GM12878 (cell line): ENCODE results near the gene TPRN. TPM values are rescaled to one million over a fixed set of nuclear protein-coding genes. Genes with fewer than 3 reads are reported as not detected.

ENCODE experiments used
- ATAC-seq: fragments of 200-7000 bp; cut with Tn5 transposase; 3 replicates; pipeline ENCODE4 v1.9.1; 2020; ENCODE audit warnings: mild to moderate bottlenecking, moderate library complexity
- BruUV-seq: library from RNA; stranded (reverse); fragments of 400-500 nt; replicated peaks from 2 replicates; lab custom pipeline; 2021; lab: Mats Ljungman, UMichigan
- CTCF ChIA-PET: fragments of 300-600 bp; sonication (Branson Sonifier 250); formaldehyde crosslinking; extraction: SDS; loops from one replicate; lab custom pipeline; 2021; ENCODE audit warnings: inconsistent platforms; lab: Yijun Ruan, JAX
- POLR2A ChIA-PET: fragments of 350-600 bp; formaldehyde crosslinking; extraction: SDS; loops from one replicate; lab custom pipeline; 2021; ENCODE audit warnings: inconsistent platforms; lab: Charles Lee
- RAD21 ChIA-PET: fragments of 300-600 bp; sonication (Branson Sonifier 250); formaldehyde crosslinking; loops from one replicate; lab custom pipeline; 2023; ENCODE audit warnings: antibody characterized with exemption; ENCODE audit not compliant: unreplicated experiment; lab: Charles Lee
- SMC1A ChIA-PET: fragments of 300-600 bp; sonication (Branson Sonifier 250); formaldehyde crosslinking; loops from one replicate; lab custom pipeline; 2023; ENCODE audit not compliant: unreplicated experiment, uncharacterized antibody; lab: Charles Lee
- DNase-seq: peaks from one replicate; pipeline ENCODE4 v3.0.0-alpha.2; 2011; ENCODE audit warnings: low read depth, low spot score
- FAIRE-seq: peaks from 3 replicates; lab custom pipeline; 2011; peaks lifted over from hg19 to GRCh38; lab: Jason Lieb, UNC
- H2AFZ ChIP-seq: 2 replicates; pipeline ENCODE4 v1.6.0; 2011; ENCODE audit warnings: low read depth, low read length, control low read depth; ENCODE audit not compliant: control insufficient read depth
- H3K27ac ChIP-seq: 2 replicates; pipeline ENCODE4 v1.5.1; 2011; ENCODE audit warnings: control low read depth; ENCODE audit not compliant: control insufficient read depth, insufficient read depth
- H3K27me3 ChIP-seq, 2 experiments: replicated peaks in 1 of 2; 2 replicates each; pipeline versions ENCODE4 v1.6.0 to v1.6.1; 2011; ENCODE audit warnings: low read length in 1 of 2; ENCODE audit not compliant: control insufficient read depth in 2 of 2, insufficient read depth in 2 of 2
- H3K36me3 ChIP-seq, 2 experiments: 2 replicates each; pipeline ENCODE4 v1.5.1; 2011; ENCODE audit warnings: low read length in 1 of 2; ENCODE audit not compliant: control insufficient read depth in 2 of 2, insufficient read depth in 2 of 2
- H3K4me1 ChIP-seq: 2 replicates; pipeline ENCODE4 v1.6.1; 2011; ENCODE audit warnings: mild to moderate bottlenecking, low read length, moderate library complexity, mixed read lengths; ENCODE audit not compliant: control insufficient read depth, insufficient read depth
- H3K4me2 ChIP-seq: 2 replicates; pipeline ENCODE4 v1.6.0; 2011; ENCODE audit warnings: control low read depth; ENCODE audit not compliant: control insufficient read depth, insufficient read depth
- H3K4me3 ChIP-seq: fragments of 200-600 bp; sonication (generic); 2 replicates; pipeline ENCODE4 v1.5.1; 2016
- H3K79me2 ChIP-seq: 2 replicates; pipeline ENCODE4 v1.6.0; 2011; ENCODE audit warnings: low read length; ENCODE audit not compliant: control insufficient read depth, insufficient read depth
- H3K9ac ChIP-seq: 2 replicates; pipeline ENCODE4 v1.8.0; 2011; ENCODE audit warnings: low read length, control low read depth, mixed read lengths; ENCODE audit not compliant: control insufficient read depth, insufficient read depth
- H3K9me3 ChIP-seq: replicated peaks from 3 replicates; pipeline ENCODE4 v1.5.1; 2011; ENCODE audit warnings: mild to moderate bottlenecking, low read length; ENCODE audit not compliant: control insufficient read depth, insufficient read depth
- H4K20me1 ChIP-seq: 2 replicates; pipeline ENCODE4 v1.6.0; 2011; ENCODE audit not compliant: control insufficient read depth, insufficient read depth
- BMI1 ChIP-seq: fragments of 450-650 bp; IDR thresholded peaks from 2 replicates; pipeline ENCODE4 v1.6.1; 2016; ENCODE audit warnings: mild to moderate bottlenecking, moderate library complexity, borderline replicate concordance
- CBFB ChIP-seq: IDR thresholded peaks from 2 replicates; pipeline ENCODE4 v1.6.1; 2016; ENCODE audit warnings: antibody characterized with exemption, low read depth
- CHD1 ChIP-seq: IDR thresholded peaks from 2 replicates; pipeline ENCODE4 v1.6.1; 2012; ENCODE audit warnings: low read depth, low read length, improper control_type of control experiment
- MYC ChIP-seq: IDR thresholded peaks from 2 replicates; pipeline ENCODE4 v1.6.1; 2011; ENCODE audit warnings: mild to moderate bottlenecking, low read length, moderate library complexity, inconsistent platforms; ENCODE audit not compliant: insufficient read depth, insufficient replicate concordance, insufficient read length, severe bottlenecking
- SREBF1 ChIP-seq: IDR thresholded peaks from 2 replicates; pipeline ENCODE4 v1.6.1; 2012; ENCODE audit warnings: mild to moderate bottlenecking, low read length
- SUZ12 ChIP-seq: fragments of 200-600 bp; sonication (generic); IDR thresholded peaks from one replicate; pipeline ENCODE4 v1.6.1; 2018; ENCODE audit warnings: antibody characterized with exemption, mild to moderate bottlenecking; ENCODE audit not compliant: unreplicated experiment
- ZNF217 ChIP-seq: fragments of 450-650 bp; IDR thresholded peaks from 2 replicates; pipeline ENCODE4 v1.6.1; 2017; ENCODE audit warnings: antibody characterized with exemption, mild to moderate bottlenecking
- ZSCAN29 ChIP-seq: fragments of 450-650 bp; IDR thresholded peaks from 2 replicates; pipeline ENCODE4 v1.6.1; 2017; ENCODE audit warnings: mild to moderate bottlenecking, moderate library complexity
- WGBS: methylation state at CpG from one replicate; pipeline ENCODE4 v1.1.6; 2016; ENCODE audit warnings: low lambda C conversion rate; ENCODE audit not compliant: insufficient replicate concordance, insufficient coverage; ENCODE audit errors: missing lambda C conversion rate; 5-methylcytosine and 5-hydroxymethylcytosine counted together
- in situ Hi-C: fragments of 300-500 bp; cut with MboI; formaldehyde crosslinking; loops from 9 replicates; pipeline ENCODE4 v1.14.3; 2018; ENCODE audit warnings: mixed read lengths
- intact Hi-C: fragments of 100-400 bp; cut with micrococcal nuclease; formaldehyde crosslinking; loops from one replicate; pipeline ENCODE4 v1.14.2; 2022; ENCODE audit not compliant: unreplicated experiment
- polyA plus RNA-seq, 11 experiments: library from polyadenylated mRNA; depleted of rRNA in 4 of 11; unstranded in 6 of 11; stranded (reverse) in 5 of 11; fragments of >200 nt; fragmentation: Nextera tagmentation in 4 of 11; fragmentation: Illumina TruSeq in 1 of 11; extraction: Ambion mirVana in 4 of 11; extraction: Trizol in 1 of 11; gene quantifications; 1 replicate in 1 of 11; 2 replicates in 10 of 11; pipeline versions ENCODE4 v1.2.1 to v1.2.3, GENCODE V29; 2011 to 2016; ENCODE audit warnings: inconsistent platforms in 2 of 11, missing spikeins in 2 of 11, low read depth in 1 of 11
- total RNA-seq, 4 experiments: library from RNA; depleted of rRNA in 3 of 4; stranded (reverse); fragments of >200 nt in 3 of 4; fragmentation: Illumina TruSeq in 1 of 4; extraction: Trizol in 1 of 4; gene quantifications; 2 replicates each; pipeline versions ENCODE4 v1.2.1 to v1.2.3, GENCODE V29; 2013 to 2021
- TF ChIP-seq, protein P1 (sequence below): fragments of 450-650 bp; formaldehyde crosslinking; IDR thresholded peaks from 2 replicates; pipeline ENCODE4 v1.5.0; 2022; ENCODE audit warnings: mild to moderate bottlenecking, missing genetic modification characterization
- TF ChIP-seq, protein P2 (sequence below): fragments of 450-650 bp; IDR thresholded peaks from 2 replicates; pipeline ENCODE4 v1.6.1; 2016; ENCODE audit warnings: mild to moderate bottlenecking
- TF ChIP-seq, protein P3 (sequence below): fragments of 450-650 bp; IDR thresholded peaks from 2 replicates; pipeline ENCODE4 v1.6.1; 2017; ENCODE audit warnings: mild to moderate bottlenecking
- TF ChIP-seq, protein P4 (sequence below): IDR thresholded peaks from 2 replicates; pipeline ENCODE4 v1.6.1; 2012; ENCODE audit warnings: low read depth, low read length, improper control_type of control experiment
- TF ChIP-seq, protein P5 (sequence below): fragments of 450-650 bp; IDR thresholded peaks from 2 replicates; pipeline ENCODE4 v1.6.1; 2016; ENCODE audit warnings: mild to moderate bottlenecking

TPRN gene
- total and polyA plus RNA-seq, 10 of the 15 experiments (the other 5 are each of a cell fraction or from before 2014, with no cell fraction given): 0.18 to 19.5 (median 3.1) TPM

DNA sequence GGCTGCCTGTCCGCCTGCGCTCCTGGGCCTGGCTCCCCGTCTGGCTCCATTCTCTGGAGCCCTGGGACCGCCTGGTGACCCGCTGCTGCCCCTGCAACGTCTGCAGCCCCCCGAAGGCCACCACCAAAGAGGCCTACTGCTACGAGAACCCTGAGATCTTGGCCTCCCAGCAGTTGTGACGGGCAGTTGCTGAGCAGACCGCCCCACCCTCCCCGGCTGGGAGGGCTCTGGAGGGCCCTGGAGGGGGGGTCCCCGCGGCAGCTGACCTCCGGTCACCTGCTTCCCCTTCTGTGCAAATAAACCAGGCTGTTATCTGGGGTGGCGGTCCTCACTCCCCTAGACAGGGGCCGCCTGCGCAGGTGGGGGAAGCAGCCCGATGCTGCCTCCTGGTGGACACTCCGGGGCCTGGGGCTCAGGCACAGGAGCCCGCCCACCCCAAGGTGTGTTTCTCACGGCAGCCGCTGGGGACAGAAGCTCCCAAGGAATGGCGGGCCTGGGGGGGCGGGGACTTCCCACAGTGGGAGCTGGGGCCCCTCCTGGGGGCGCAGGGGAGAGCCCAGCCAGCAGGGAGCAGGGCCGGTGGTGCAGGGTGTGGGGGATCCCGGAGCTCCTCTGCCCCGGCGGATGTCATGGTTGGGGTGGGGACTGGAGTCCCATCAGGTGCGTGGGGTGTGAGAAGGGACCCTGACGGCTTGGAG is 35.8 kb upstream of the TPRN start:
- no peak for DNase-seq
- Histone ChIP-seq H3K27me3 (no peaks in the 10 kb centered on the region), H3K27ac (peak overlapping the region; percentile 31; the same call in 1 of the 2 replicates), H3K79me2 (peaks cover 8% of the 10 kb centered on the region), H3K36me3 (no peaks in the 10 kb centered on the region), H3K4me2 (peak overlapping the region; percentile 94), H4K20me1 (no peaks in the 10 kb centered on the region), H3K4me3 (no peak overlapping the region), H3K9me3 (no peaks in the 10 kb centered on the region), H2AFZ (peak overlapping the region; percentile 65), H3K9ac (peak overlapping the region; percentile 44), H3K4me1 (peaks cover 26% of the 10 kb centered on the region)
- intact Hi-C loops: loop anchor here (5.0 kb wide), 1 partner anchor 449 kb away; no protein-coding TSS in a partner anchor
- RAD21 ChIA-PET: interaction anchor here (0.6 to 4.6 kb wide), 30 partner anchors 13 to 437 kb away, joined by 3 to 20 read pairs (median 4); partner anchors contain the start of genes ANAPC2, MAN1B1, NELFB and RNF208
- no peak for FAIRE-seq
- ATAC-seq: peak; percentile 65
- POLR2A ChIA-PET: interaction anchor here (0.6 to 9.2 kb wide), 10 partner anchors 13 to 805 kb away, joined by 3 to 112 read pairs (median 6); partner anchors contain the start of genes CYSRT1, NELFB, NRARP and RNF208
- CTCF ChIA-PET: interaction anchor here (0.6 to 5.3 kb wide), 43 partner anchors 11 to 471 kb away, joined by 3 to 52 read pairs (median 4); partner anchors contain the start of genes ANAPC2, CYSRT1, DPP7 and EXD3
- 8% methylated on average over 27 of the region's 31 CpGs for WGBS
- no TSS peak for BruUV-seq
- SMC1A ChIA-PET: interaction anchor here (0.7 to 2.4 kb wide), 9 partner anchors 11 to 176 kb away, joined by 3 to 6 read pairs (median 4); partner anchors contain the start of gene TOR4A
- in situ Hi-C loops: no loop called here
- TF ChIP-seq, protein P1, sequence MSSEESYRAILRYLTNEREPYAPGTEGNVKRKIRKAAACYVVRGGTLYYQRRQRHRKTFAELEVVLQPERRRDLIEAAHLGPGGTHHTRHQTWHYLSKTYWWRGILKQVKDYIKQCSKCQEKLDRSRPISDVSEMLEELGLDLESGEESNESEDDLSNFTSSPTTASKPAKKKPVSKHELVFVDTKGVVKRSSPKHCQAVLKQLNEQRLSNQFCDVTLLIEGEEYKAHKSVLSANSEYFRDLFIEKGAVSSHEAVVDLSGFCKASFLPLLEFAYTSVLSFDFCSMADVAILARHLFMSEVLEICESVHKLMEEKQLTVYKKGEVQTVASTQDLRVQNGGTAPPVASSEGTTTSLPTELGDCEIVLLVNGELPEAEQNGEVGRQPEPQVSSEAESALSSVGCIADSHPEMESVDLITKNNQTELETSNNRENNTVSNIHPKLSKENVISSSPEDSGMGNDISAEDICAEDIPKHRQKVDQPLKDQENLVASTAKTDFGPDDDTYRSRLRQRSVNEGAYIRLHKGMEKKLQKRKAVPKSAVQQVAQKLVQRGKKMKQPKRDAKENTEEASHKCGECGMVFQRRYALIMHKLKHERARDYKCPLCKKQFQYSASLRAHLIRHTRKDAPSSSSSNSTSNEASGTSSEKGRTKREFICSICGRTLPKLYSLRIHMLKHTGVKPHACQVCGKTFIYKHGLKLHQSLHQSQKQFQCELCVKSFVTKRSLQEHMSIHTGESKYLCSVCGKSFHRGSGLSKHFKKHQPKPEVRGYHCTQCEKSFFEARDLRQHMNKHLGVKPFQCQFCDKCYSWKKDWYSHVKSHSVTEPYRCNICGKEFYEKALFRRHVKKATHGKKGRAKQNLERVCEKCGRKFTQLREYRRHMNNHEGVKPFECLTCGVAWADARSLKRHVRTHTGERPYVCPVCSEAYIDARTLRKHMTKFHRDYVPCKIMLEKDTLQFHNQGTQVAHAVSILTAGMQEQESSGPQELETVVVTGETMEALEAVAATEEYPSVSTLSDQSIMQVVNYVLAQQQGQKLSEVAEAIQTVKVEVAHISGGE: no peak
- no peak for TF ChIP-seq BMI1
- TF ChIP-seq, protein P2, sequence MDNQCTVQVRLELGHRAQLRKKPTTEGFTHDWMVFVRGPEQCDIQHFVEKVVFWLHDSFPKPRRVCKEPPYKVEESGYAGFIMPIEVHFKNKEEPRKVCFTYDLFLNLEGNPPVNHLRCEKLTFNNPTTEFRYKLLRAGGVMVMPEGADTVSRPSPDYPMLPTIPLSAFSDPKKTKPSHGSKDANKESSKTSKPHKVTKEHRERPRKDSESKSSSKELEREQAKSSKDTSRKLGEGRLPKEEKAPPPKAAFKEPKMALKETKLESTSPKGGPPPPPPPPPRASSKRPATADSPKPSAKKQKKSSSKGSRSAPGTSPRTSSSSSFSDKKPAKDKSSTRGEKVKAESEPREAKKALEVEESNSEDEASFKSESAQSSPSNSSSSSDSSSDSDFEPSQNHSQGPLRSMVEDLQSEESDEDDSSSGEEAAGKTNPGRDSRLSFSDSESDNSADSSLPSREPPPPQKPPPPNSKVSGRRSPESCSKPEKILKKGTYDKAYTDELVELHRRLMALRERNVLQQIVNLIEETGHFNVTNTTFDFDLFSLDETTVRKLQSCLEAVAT: no peak
- TF ChIP-seq, protein P3, sequence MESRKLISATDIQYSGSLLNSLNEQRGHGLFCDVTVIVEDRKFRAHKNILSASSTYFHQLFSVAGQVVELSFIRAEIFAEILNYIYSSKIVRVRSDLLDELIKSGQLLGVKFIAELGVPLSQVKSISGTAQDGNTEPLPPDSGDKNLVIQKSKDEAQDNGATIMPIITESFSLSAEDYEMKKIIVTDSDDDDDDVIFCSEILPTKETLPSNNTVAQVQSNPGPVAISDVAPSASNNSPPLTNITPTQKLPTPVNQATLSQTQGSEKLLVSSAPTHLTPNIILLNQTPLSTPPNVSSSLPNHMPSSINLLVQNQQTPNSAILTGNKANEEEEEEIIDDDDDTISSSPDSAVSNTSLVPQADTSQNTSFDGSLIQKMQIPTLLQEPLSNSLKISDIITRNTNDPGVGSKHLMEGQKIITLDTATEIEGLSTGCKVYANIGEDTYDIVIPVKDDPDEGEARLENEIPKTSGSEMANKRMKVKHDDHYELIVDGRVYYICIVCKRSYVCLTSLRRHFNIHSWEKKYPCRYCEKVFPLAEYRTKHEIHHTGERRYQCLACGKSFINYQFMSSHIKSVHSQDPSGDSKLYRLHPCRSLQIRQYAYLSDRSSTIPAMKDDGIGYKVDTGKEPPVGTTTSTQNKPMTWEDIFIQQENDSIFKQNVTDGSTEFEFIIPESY: peak; percentile 68
- no peak for TF ChIP-seq ZSCAN29
- no peak for TF ChIP-seq MYC
- TF ChIP-seq CHD1: no peak
- TF ChIP-seq, protein P4, sequence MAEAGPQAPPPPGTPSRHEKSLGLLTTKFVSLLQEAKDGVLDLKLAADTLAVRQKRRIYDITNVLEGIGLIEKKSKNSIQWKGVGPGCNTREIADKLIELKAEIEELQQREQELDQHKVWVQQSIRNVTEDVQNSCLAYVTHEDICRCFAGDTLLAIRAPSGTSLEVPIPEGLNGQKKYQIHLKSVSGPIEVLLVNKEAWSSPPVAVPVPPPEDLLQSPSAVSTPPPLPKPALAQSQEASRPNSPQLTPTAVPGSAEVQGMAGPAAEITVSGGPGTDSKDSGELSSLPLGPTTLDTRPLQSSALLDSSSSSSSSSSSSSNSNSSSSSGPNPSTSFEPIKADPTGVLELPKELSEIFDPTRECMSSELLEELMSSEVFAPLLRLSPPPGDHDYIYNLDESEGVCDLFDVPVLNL: no peak
- TF ChIP-seq CBFB: no peak
- 0 out of 2 replicates have a peak, but pooled peaks have one; percentile 24 for TF ChIP-seq ZNF217
- TF ChIP-seq SREBF1: no peak
- TF ChIP-seq, protein P5, sequence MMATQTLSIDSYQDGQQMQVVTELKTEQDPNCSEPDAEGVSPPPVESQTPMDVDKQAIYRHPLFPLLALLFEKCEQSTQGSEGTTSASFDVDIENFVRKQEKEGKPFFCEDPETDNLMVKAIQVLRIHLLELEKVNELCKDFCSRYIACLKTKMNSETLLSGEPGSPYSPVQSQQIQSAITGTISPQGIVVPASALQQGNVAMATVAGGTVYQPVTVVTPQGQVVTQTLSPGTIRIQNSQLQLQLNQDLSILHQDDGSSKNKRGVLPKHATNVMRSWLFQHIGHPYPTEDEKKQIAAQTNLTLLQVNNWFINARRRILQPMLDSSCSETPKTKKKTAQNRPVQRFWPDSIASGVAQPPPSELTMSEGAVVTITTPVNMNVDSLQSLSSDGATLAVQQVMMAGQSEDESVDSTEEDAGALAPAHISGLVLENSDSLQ: peak; percentile 33; the same call in 1 of the 2 replicates
- TF ChIP-seq SUZ12: no peak
